Neural cell (in vitro differentiated cells): ENCODE data around the gene HADHB. TPM values are rescaled to one million over a fixed set of nuclear protein-coding genes. Genes with fewer than 3 reads are reported as not detected.

Source experiments
- H2AFZ ChIP-seq: fragments of 200-600, 300-800 bp; sonication (generic), shearing (Covaris generic); 2 replicates; pipeline ENCODE4 v1.6.0; 2014; ENCODE audit warnings: low read depth, mild to moderate bottlenecking, antibody characterized with exemption, low read length, moderate library complexity
- H3F3A ChIP-seq: fragments of 200-600 bp; shearing (Covaris generic); 2 replicates; pipeline ENCODE4 v1.6.1; 2016; ENCODE audit warnings: mild to moderate bottlenecking, moderate library complexity, mixed read lengths, antibody characterized with exemption, low read length; ENCODE audit not compliant: insufficient read depth, poor library complexity, severe bottlenecking
- H3K27ac ChIP-seq: fragments of 200-600, 300-800 bp; sonication (generic), shearing (Covaris generic); 2 replicates; pipeline ENCODE4 v1.5.1; 2014; ENCODE audit warnings: mild to moderate bottlenecking, low read length, moderate library complexity
- H3K27me3 ChIP-seq: fragments of 300-800, 200-600 bp; sonication (generic), shearing (Covaris generic); 2 replicates; pipeline ENCODE4 v1.6.0; 2014; ENCODE audit warnings: mild to moderate bottlenecking, low read depth, low read length, moderate library complexity; ENCODE audit not compliant: insufficient read depth
- H3K36me3 ChIP-seq: fragments of 300-800, 200-600 bp; sonication (generic), shearing (Covaris generic); 2 replicates; pipeline ENCODE4 v1.5.1; 2014; ENCODE audit warnings: mild to moderate bottlenecking, antibody characterized with exemption, low read length, moderate library complexity; ENCODE audit not compliant: insufficient read depth
- H3K4me2 ChIP-seq: fragments of 300-800, 200-600 bp; sonication (generic), shearing (Covaris generic); 2 replicates; pipeline ENCODE4 v1.6.0; 2014; ENCODE audit warnings: mild to moderate bottlenecking, low read length
- H3K4me3 ChIP-seq: fragments of 300-800, 200-600 bp; sonication (generic), shearing (Covaris generic); 2 replicates; pipeline ENCODE4 v1.5.1; 2014; ENCODE audit warnings: mild to moderate bottlenecking, low read length, moderate library complexity
- H3K79me2 ChIP-seq: fragments of 200-600 bp; shearing (Covaris generic); replicated peaks from 2 replicates; pipeline ENCODE4 v1.6.0; 2014; ENCODE audit warnings: mild to moderate bottlenecking, low read length, moderate library complexity; ENCODE audit not compliant: insufficient read depth
- H3K9ac ChIP-seq: fragments of 300-800, 200-600 bp; sonication (generic), shearing (Covaris generic); 2 replicates; pipeline ENCODE4 v1.6.1; 2016; ENCODE audit warnings: mild to moderate bottlenecking, low read length, mixed read lengths
- H3K9me2 ChIP-seq: fragments of 200-600 bp; shearing (Covaris generic); 2 replicates; pipeline ENCODE4 v1.6.1; 2016; ENCODE audit warnings: mild to moderate bottlenecking, low read length, mixed read lengths; ENCODE audit not compliant: insufficient read depth
- H3K9me3 ChIP-seq: fragments of 200-600, 300-800 bp; sonication (generic), shearing (Covaris generic); 2 replicates; pipeline ENCODE4 v1.6.1; 2016; ENCODE audit warnings: mild to moderate bottlenecking, mixed run types, low read length, moderate library complexity, mixed read lengths
- H4K20me1 ChIP-seq: fragments of 200-600 bp; shearing (Covaris generic); 2 replicates; pipeline ENCODE4 v1.6.1; 2016; ENCODE audit warnings: mild to moderate bottlenecking, mixed run types; ENCODE audit not compliant: insufficient read depth
- CTCF ChIP-seq: fragments of 450-650 bp; IDR thresholded peaks from 2 replicates; pipeline ENCODE4 v1.5.1; 2014; ENCODE audit warnings: antibody characterized with exemption, mild to moderate bottlenecking, moderate library complexity; ENCODE audit not compliant: poor library complexity, severe bottlenecking
- EP300 ChIP-seq: fragments of 450-650 bp; conservative IDR thresholded peaks from 2 replicates; pipeline ENCODE4 v1.6.1; 2014; ENCODE audit warnings: antibody characterized with exemption, mild to moderate bottlenecking, moderate library complexity; ENCODE audit not compliant: poor library complexity, severe bottlenecking
- EZH2 ChIP-seq: fragments of 200-600, 300-800 bp; shearing (Covaris generic), sonication (generic); IDR thresholded peaks from 2 replicates; pipeline ENCODE4 v1.6.1; 2014; ENCODE audit warnings: antibody characterized with exemption, low read length, borderline replicate concordance, mild to moderate bottlenecking; ENCODE audit not compliant: insufficient read depth, poor library complexity, severe bottlenecking
- MXI1 ChIP-seq: fragments of 450-650 bp; conservative IDR thresholded peaks from 2 replicates; pipeline ENCODE4 v1.6.1; 2014; ENCODE audit warnings: antibody characterized with exemption, mild to moderate bottlenecking; ENCODE audit not compliant: poor library complexity, severe bottlenecking
- POLR2AphosphoS5 ChIP-seq: IDR thresholded peaks from 2 replicates; pipeline ENCODE4 v1.6.1; 2012
- RAD21 ChIP-seq: fragments of 450-650 bp; conservative IDR thresholded peaks from 2 replicates; pipeline ENCODE4 v1.6.1; 2014; ENCODE audit warnings: antibody characterized with exemption, mild to moderate bottlenecking, moderate library complexity
- REST ChIP-seq: IDR thresholded peaks from 2 replicates; pipeline ENCODE4 v1.6.1; 2012; ENCODE audit warnings: borderline replicate concordance
- SMC3 ChIP-seq: fragments of 450-650 bp; conservative IDR thresholded peaks from 2 replicates; pipeline ENCODE4 v1.6.1; 2014; ENCODE audit warnings: antibody characterized with exemption, mild to moderate bottlenecking, moderate library complexity; ENCODE audit not compliant: poor library complexity
- TAF1 ChIP-seq: IDR thresholded peaks from 2 replicates; pipeline ENCODE4 v1.6.1; 2012; ENCODE audit warnings: low read depth
- polyA plus RNA-seq: library from polyadenylated mRNA; depleted of rRNA; stranded (reverse); fragments of >200 nt; gene quantifications from 2 replicates; pipeline ENCODE4 v1.2.3, GENCODE V29; 2014

HADHB gene
- polyA plus RNA-seq, 1 donor from 2014 or later = 30.5 TPM

- Histone ChIP-seq H3K27ac (no peak overlapping the region), H3F3A (no peaks in the 10 kb centered on the region), H4K20me1 (no peaks in the 10 kb centered on the region), H3K4me2 (no peak overlapping the region), H2AFZ (no peak overlapping the region), H3K9ac (no peak overlapping the region), H3K4me3 (no peak overlapping the region), H3K27me3 (no peaks in the 10 kb centered on the region), H3K79me2 (no peaks in the 10 kb centered on the region), H3K9me3 (no peaks in the 10 kb centered on the region), H3K36me3 (no peaks in the 10 kb centered on the region), H3K9me2 (no peaks in the 10 kb centered on the region)
- TF ChIP-seq RAD21 (no peak), EZH2 (no peak)
These were observed 68.7 kb downstream of the HADHB start for GRCh38 chr2:26313446-26313845.

GRCh38 chr2:26314243-26314642 is 69.5 kb downstream of the HADHB start:
- H3K4me2 ChIP-seq = no peak overlapping the region
- H3K9me2 ChIP-seq = no peaks in the 10 kb centered on the region
- no peaks in the 10 kb centered on the region for H3K36me3 ChIP-seq
- H3K9me3 ChIP-seq = no peaks in the 10 kb centered on the region
- H3K27me3 ChIP-seq = no peaks in the 10 kb centered on the region
- no peaks in the 10 kb centered on the region for H3K79me2 ChIP-seq
- no peak overlapping the region for H3K27ac ChIP-seq
- no peak overlapping the region for H3K4me3 ChIP-seq
- H3K9ac ChIP-seq = no peak overlapping the region
- no peak for TF ChIP-seq REST
- TF ChIP-seq POLR2AphosphoS5 = no peak
- no peak for TF ChIP-seq SMC3
- TF ChIP-seq CTCF = no peak
- TF ChIP-seq EZH2 = no peak
- TF ChIP-seq MXI1 = no peak
- no peak for TF ChIP-seq TAF1
- TF ChIP-seq EP300 = no peak
- no peak for TF ChIP-seq RAD21
- no peak overlapping the region for H2AFZ ChIP-seq
- H4K20me1 ChIP-seq = no peaks in the 10 kb centered on the region
- no peaks in the 10 kb centered on the region for H3F3A ChIP-seq

GRCh38 chr2:26316041-26316440 is 71.3 kb downstream of the HADHB start:
- Histone ChIP-seq H3F3A (no peaks in the 10 kb centered on the region), H3K9me3 (no peaks in the 10 kb centered on the region)

More at GRCh38 chr2:26316041-26316440, 71.3 kb downstream of the HADHB start:
- H3K4me2 ChIP-seq = no peak overlapping the region
- no peaks in the 10 kb centered on the region for H3K27me3 ChIP-seq
- no peak overlapping the region for H3K27ac ChIP-seq
- no peak overlapping the region for H3K9ac ChIP-seq
- no peaks in the 10 kb centered on the region for H4K20me1 ChIP-seq
- no peaks in the 10 kb centered on the region for H3K79me2 ChIP-seq
- TF ChIP-seq MXI1 (no peak), EZH2 (no peak), RAD21 (peak; percentile 22), SMC3 (peak; percentile 36), CTCF (peak; percentile 20)
- no peak overlapping the region for H3K4me3 ChIP-seq
- no peaks in the 10 kb centered on the region for H3K9me2 ChIP-seq
- no peaks in the 10 kb centered on the region for H3K36me3 ChIP-seq
- no peak overlapping the region for H2AFZ ChIP-seq
